GM23338 (cell line): ENCODE data around the gene SLC5A4. TPM values are rescaled to one million over a fixed set of nuclear protein-coding genes. Genes with fewer than 3 reads are reported as not detected.

Experiments
- ATAC-seq: fragments of 200-7000 bp; cut with Tn5 transposase; 3 replicates; pipeline ENCODE4 v1.9.1; 2020
- DNase-seq: peaks from one replicate; pipeline ENCODE4 v3.0.0-alpha.2; 2015; ENCODE audit warnings: low spot score
- H2AFZ ChIP-seq: fragments of 200-600 bp; sonication (generic); 2 replicates; pipeline ENCODE4 v1.8.0; 2016; ENCODE audit warnings: antibody characterized with exemption, mild to moderate bottlenecking, moderate library complexity
- H3F3A ChIP-seq: fragments of 200-600 bp; sonication (generic); replicated peaks from 2 replicates; pipeline ENCODE4 v1.8.0; 2017; ENCODE audit warnings: antibody characterized with exemption, mixed run types, low read depth
- H3K27ac ChIP-seq: fragments of 200-600 bp; sonication (generic); 2 replicates; pipeline ENCODE4 v1.6.1; 2016; ENCODE audit warnings: low read depth
- H3K27me3 ChIP-seq: fragments of 200-600 bp; sonication (generic); 2 replicates; pipeline ENCODE4 v1.8.0; 2016; ENCODE audit warnings: mild to moderate bottlenecking, mixed run types, moderate library complexity; ENCODE audit not compliant: insufficient read depth
- H3K36me3 ChIP-seq: fragments of 200-600 bp; sonication (generic); 2 replicates; pipeline ENCODE4 v1.8.0; 2016; ENCODE audit warnings: mild to moderate bottlenecking; ENCODE audit not compliant: insufficient read depth
- H3K4me1 ChIP-seq: fragments of 200-600 bp; sonication (generic); 2 replicates; pipeline ENCODE4 v1.8.0; 2016; ENCODE audit warnings: mild to moderate bottlenecking, moderate library complexity; ENCODE audit not compliant: insufficient read depth
- H3K4me2 ChIP-seq: fragments of 200-600 bp; sonication (generic); 2 replicates; pipeline ENCODE4 v1.7.1; 2017; ENCODE audit warnings: mixed run types
- H3K4me3 ChIP-seq: fragments of 200-600 bp; sonication (generic); 2 replicates; pipeline ENCODE4 v1.6.1; 2016; ENCODE audit warnings: mixed run types
- H3K79me2 ChIP-seq: fragments of 200-600 bp; sonication (generic); replicated peaks from 2 replicates; pipeline ENCODE4 v1.8.0; 2017; ENCODE audit warnings: mild to moderate bottlenecking; ENCODE audit not compliant: insufficient read depth
- H3K9me2 ChIP-seq: fragments of 200-600 bp; sonication (generic); 2 replicates; pipeline ENCODE4 v1.8.0; 2017; ENCODE audit not compliant: insufficient read depth
- H4K20me1 ChIP-seq: fragments of 200-600 bp; sonication (generic); replicated peaks from 2 replicates; pipeline ENCODE4 v1.8.0; 2017; ENCODE audit warnings: mild to moderate bottlenecking; ENCODE audit not compliant: insufficient read depth
- H3K27ac Mint-ChIP-seq: 2 replicates; pipeline ENCODE4 v1.8.0; 2020; ENCODE audit warnings: inconsistent platforms, mild to moderate bottlenecking, moderate library complexity, mixed read lengths
- H3K27me3 Mint-ChIP-seq: 3 replicates; pipeline ENCODE4 v1.8.0; 2022; ENCODE audit warnings: low read depth, mild to moderate bottlenecking, moderate library complexity, mixed read lengths, inconsistent platforms; ENCODE audit not compliant: insufficient read depth, poor library complexity
- H3K36me3 Mint-ChIP-seq: 3 replicates; pipeline ENCODE4 v1.8.0; 2021; ENCODE audit warnings: low read depth, mild to moderate bottlenecking, inconsistent platforms, moderate library complexity, mixed read lengths
- H3K4me1 Mint-ChIP-seq: 3 replicates; pipeline ENCODE4 v1.8.0; 2020; ENCODE audit warnings: mild to moderate bottlenecking, inconsistent platforms, mixed read lengths
- H3K4me3 Mint-ChIP-seq: 3 replicates; pipeline ENCODE4 v1.8.0; 2021; ENCODE audit warnings: moderate library complexity, mild to moderate bottlenecking, inconsistent platforms, mixed read lengths
- H3K9me3 Mint-ChIP-seq: 3 replicates; pipeline ENCODE4 v1.8.0; 2020; ENCODE audit warnings: moderate library complexity, mild to moderate bottlenecking, inconsistent platforms, mixed read lengths
- CREB1 ChIP-seq: fragments of 250-450 bp; sonication (Bioruptor Pico); IDR thresholded peaks from 2 replicates; pipeline ENCODE4 v1.5.0; 2020; ENCODE audit warnings: low read depth, mild to moderate bottlenecking, moderate library complexity
- EZH2 ChIP-seq: fragments of 200-600 bp; sonication (generic); IDR thresholded peaks from one replicate; pipeline ENCODE4 v1.8.0; 2017; ENCODE audit warnings: antibody characterized with exemption, mild to moderate bottlenecking, low read depth; ENCODE audit not compliant: unreplicated experiment
- JUNB ChIP-seq: IDR thresholded peaks from one replicate; pipeline ENCODE4 v1.6.1; 2016; ENCODE audit warnings: antibody characterized with exemption; ENCODE audit not compliant: unreplicated experiment
- STAT1 ChIP-seq: IDR thresholded peaks from one replicate; pipeline ENCODE4 v1.6.1; 2016; ENCODE audit warnings: antibody characterized with exemption; ENCODE audit not compliant: unreplicated experiment
- polyA plus RNA-seq: library from polyadenylated mRNA; unstranded; fragments of >200 nt; fragmentation: Nextera tagmentation; extraction: Ambion mirVana; gene quantifications from 2 replicates; pipeline ENCODE4 v1.2.1, GENCODE V29; 2016
- total RNA-seq: library from RNA; depleted of rRNA; stranded (reverse); fragments of >200 nt; shearing (Covaris generic); gene quantifications from 2 replicates; pipeline ENCODE4 v1.2.3, GENCODE V29; 2014
- TF ChIP-seq, protein P1 (sequence below): fragments of 250-450 bp; sonication (Bioruptor Pico); IDR thresholded peaks from 2 replicates; pipeline ENCODE4 v1.5.0; 2020; ENCODE audit warnings: mild to moderate bottlenecking, moderate library complexity
- TF ChIP-seq, protein P2 (sequence below): IDR thresholded peaks from 2 replicates; pipeline ENCODE4 v1.6.1; 2016; ENCODE audit warnings: antibody characterized with exemption

The SLC5A4 gene
- total and polyA plus RNA-seq, 2 experiments from 2014 or later = 0.16 TPM; not detected in 1

DNA sequence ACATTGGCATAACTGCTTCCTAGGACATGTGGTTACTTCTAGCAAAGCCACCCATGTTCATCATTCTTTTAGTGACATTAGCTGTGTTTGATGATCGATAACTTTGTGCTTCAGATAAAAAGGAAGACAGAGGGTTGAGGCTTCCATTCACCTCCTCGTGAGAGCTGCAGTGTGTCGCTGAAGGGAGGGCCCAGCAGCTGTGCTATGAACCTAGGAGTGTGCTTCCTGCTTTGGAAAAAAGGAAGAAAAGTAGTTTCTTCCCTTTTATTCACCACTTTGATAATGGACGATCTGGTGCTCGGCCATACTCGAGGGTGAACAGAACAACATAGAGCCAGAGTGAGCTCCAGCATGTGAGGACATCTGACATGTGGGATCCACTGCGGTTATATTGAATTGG is 44.1 kb downstream of the SLC5A4 start:
- ATAC-seq = no peak
- no peak for DNase-seq
- H3F3A ChIP-seq = no peaks in the 10 kb centered on the region
- H3K4me1 ChIP-seq = peaks cover 6% of the 10 kb centered on the region; the same call in 1 of the 2 replicates
- Mint-ChIP-seq H3K9me3 (peaks cover 6% of the 10 kb centered on the region; the same call in 2 of the 3 replicates), H3K27ac (no peak overlapping the region), H3K4me3 (no peak overlapping the region), H3K36me3 (peaks cover 12% of the 10 kb centered on the region), H3K4me1 (peaks cover 27% of the 10 kb centered on the region), H3K27me3 (peaks cover 20% of the 10 kb centered on the region)
- peaks cover 8% of the 10 kb centered on the region for H3K27me3 ChIP-seq
- no peak overlapping the region for H3K4me2 ChIP-seq
- no peaks in the 10 kb centered on the region for H3K36me3 ChIP-seq
- H3K9me2 ChIP-seq = no peaks in the 10 kb centered on the region
- H2AFZ ChIP-seq = no peak overlapping the region
- TF ChIP-seq, protein P1, sequence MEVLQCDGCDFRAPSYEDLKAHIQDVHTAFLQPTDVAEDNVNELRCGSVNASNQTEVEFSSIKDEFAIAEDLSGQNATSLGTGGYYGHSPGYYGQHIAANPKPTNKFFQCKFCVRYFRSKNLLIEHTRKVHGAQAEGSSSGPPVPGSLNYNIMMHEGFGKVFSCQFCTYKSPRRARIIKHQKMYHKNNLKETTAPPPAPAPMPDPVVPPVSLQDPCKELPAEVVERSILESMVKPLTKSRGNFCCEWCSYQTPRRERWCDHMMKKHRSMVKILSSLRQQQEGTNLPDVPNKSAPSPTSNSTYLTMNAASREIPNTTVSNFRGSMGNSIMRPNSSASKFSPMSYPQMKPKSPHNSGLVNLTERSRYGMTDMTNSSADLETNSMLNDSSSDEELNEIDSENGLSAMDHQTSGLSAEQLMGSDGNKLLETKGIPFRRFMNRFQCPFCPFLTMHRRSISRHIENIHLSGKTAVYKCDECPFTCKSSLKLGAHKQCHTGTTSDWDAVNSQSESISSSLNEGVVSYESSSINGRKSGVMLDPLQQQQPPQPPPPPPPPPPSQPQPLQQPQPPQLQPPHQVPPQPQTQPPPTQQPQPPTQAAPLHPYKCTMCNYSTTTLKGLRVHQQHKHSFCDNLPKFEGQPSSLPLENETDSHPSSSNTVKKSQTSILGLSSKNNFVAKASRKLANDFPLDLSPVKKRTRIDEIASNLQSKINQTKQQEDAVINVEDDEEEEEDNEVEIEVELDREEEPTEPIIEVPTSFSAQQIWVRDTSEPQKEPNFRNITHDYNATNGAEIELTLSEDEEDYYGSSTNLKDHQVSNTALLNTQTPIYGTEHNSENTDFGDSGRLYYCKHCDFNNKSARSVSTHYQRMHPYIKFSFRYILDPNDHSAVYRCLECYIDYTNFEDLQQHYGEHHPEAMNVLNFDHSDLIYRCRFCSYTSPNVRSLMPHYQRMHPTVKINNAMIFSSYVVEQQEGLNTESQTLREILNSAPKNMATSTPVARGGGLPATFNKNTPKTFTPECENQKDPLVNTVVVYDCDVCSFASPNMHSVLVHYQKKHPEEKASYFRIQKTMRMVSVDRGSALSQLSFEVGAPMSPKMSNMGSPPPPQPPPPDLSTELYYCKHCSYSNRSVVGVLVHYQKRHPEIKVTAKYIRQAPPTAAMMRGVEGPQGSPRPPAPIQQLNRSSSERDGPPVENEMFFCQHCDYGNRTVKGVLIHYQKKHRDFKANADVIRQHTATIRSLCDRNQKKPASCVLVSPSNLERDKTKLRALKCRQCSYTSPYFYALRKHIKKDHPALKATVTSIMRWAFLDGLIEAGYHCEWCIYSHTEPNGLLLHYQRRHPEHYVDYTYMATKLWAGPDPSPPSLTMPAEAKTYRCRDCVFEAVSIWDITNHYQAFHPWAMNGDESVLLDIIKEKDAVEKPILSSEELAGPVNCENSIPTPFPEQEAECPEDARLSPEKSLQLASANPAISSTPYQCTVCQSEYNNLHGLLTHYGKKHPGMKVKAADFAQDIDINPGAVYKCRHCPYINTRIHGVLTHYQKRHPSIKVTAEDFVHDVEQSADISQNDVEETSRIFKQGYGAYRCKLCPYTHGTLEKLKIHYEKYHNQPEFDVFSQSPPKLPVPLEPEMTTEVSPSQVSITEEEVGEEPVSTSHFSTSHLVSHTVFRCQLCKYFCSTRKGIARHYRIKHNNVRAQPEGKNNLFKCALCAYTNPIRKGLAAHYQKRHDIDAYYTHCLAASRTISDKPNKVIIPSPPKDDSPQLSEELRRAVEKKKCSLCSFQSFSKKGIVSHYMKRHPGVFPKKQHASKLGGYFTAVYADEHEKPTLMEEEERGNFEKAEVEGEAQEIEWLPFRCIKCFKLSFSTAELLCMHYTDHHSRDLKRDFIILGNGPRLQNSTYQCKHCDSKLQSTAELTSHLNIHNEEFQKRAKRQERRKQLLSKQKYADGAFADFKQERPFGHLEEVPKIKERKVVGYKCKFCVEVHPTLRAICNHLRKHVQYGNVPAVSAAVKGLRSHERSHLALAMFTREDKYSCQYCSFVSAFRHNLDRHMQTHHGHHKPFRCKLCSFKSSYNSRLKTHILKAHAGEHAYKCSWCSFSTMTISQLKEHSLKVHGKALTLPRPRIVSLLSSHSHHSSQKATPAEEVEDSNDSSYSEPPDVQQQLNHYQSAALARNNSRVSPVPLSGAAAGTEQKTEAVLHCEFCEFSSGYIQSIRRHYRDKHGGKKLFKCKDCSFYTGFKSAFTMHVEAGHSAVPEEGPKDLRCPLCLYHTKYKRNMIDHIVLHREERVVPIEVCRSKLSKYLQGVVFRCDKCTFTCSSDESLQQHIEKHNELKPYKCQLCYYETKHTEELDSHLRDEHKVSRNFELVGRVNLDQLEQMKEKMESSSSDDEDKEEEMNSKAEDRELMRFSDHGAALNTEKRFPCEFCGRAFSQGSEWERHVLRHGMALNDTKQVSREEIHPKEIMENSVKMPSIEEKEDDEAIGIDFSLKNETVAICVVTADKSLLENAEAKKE (CRISPR knock-in tag) = no peak
- TF ChIP-seq JUNB = no peak
- TF ChIP-seq CREB1 (CRISPR knock-in tag) = no peak
- TF ChIP-seq, protein P2, sequence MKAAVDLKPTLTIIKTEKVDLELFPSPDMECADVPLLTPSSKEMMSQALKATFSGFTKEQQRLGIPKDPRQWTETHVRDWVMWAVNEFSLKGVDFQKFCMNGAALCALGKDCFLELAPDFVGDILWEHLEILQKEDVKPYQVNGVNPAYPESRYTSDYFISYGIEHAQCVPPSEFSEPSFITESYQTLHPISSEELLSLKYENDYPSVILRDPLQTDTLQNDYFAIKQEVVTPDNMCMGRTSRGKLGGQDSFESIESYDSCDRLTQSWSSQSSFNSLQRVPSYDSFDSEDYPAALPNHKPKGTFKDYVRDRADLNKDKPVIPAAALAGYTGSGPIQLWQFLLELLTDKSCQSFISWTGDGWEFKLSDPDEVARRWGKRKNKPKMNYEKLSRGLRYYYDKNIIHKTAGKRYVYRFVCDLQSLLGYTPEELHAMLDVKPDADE = no peak
- TF ChIP-seq STAT1 = no peak
- TF ChIP-seq EZH2 = no peak
- no peaks in the 10 kb centered on the region for H4K20me1 ChIP-seq
- no peaks in the 10 kb centered on the region for H3K79me2 ChIP-seq
- no peak overlapping the region for H3K4me3 ChIP-seq
- no peak overlapping the region for H3K27ac ChIP-seq
